ENCODE measurements around the gene PLAGL2. TPM values are rescaled to one million over a fixed set of nuclear protein-coding genes. Genes with fewer than 3 reads are reported as not detected.

PLAGL2 gene, protein sequence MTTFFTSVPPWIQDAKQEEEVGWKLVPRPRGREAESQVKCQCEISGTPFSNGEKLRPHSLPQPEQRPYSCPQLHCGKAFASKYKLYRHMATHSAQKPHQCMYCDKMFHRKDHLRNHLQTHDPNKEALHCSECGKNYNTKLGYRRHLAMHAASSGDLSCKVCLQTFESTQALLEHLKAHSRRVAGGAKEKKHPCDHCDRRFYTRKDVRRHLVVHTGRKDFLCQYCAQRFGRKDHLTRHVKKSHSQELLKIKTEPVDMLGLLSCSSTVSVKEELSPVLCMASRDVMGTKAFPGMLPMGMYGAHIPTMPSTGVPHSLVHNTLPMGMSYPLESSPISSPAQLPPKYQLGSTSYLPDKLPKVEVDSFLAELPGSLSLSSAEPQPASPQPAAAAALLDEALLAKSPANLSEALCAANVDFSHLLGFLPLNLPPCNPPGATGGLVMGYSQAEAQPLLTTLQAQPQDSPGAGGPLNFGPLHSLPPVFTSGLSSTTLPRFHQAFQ
- 20.8 and 21.5 TPM in 2 replicates for polyA plus RNA-seq (2013)

DNA sequence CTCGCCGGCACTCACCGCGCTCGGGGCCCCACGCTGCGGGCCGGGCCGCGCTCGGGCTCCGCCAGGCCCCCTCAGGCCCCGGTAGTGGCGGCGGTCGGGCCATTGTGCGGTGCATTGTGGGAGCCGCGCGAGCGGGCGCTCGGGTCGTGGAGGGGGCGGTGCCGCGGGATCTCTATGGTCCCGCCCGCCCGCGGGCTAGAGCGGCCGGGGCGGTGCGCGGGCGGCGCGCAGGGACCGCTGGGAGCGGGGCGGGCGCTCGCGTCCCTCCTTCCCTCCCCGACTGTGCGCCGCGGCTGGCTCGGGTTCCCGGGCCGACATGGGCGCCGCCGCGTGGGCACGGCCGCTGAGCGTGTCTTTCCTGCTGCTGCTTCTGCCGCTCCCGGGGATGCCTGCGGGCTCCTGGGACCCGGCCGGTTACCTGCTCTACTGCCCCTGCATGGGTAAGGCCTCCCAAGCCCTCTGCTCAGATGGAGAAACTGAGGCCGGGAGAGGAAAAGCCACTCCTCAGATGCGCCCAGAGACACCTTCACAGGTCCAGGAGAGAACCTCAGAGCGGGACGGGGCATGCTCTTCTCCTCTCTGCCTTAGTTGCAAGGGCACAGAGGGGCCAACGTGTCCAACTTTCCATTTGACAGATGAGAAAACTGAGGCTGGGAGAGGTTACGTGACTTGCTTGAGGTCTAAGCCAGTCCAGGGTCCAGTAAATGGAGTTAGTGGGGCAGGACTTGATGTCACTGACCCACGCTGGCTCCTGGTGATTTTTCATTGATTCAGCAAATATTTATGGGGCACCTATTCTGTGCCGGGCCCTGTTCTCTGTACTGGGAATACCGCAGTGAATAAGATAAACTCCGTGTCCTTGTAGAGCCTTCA lies at the start of gene PLAGL2, which contains the start of gene POFUT1:
TSS of gene PLAGL2 (minus strand) at position 118 of the 873 bp plus-strand sequence. CDS start 5,565 bp downstream, outside the sequence.
TSS of gene POFUT1 (plus strand) at position 255 of the 873 bp plus-strand sequence. CDS start at position 317, 62 bp downstream.
- H3K4me2 ChIP-seq (ENCODE audit: low read length): peak within 1 kb of the TSS; percentile 85

DNA sequence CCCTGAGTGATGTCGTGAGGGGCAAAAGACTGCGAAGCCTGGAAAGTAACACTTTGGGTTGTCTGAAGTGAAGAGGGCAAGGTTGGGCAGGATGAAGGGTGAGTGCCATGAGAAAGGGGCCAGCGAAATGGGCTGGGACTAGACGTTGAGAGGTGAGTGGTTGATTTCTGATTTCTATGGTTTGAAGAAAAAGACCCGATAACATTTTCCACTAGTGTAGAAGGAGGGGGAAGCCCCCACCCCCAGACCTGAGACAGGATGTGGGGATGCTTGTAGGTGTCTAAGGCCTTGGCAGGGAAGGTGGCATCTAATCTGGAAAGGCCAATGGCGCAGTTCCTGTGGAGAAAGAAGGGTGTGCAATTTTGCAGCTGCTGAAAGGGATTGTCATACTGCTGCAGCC lies 44.6 kb upstream of the PLAGL2 start:
- H3K14ac ChIP-seq (ENCODE audit: low read length): no peak overlapping the region
- H2BK12ac ChIP-seq (ENCODE audit: low read length): no peak overlapping the region
- H3K27me3 ChIP-seq (ENCODE audit: insufficient read depth, low read length): no peaks in the 10 kb centered on the region
- no peaks in the 10 kb centered on the region for H3K79me2 ChIP-seq (ENCODE audit: control insufficient read depth, insufficient read depth, low read length, poor library complexity)
- no CpG with 5 or more reads among the region's 6 CpGs for WGBS (ENCODE audit: extremely low coverage, insufficient coverage, insufficient read length)
- no peak overlapping the region for H3K4me2 ChIP-seq (ENCODE audit: low read length)
- no peaks in the 10 kb centered on the region for H3K36me3 ChIP-seq (ENCODE audit: control insufficient read depth in 1 of 2, insufficient read depth in 2 of 2, low read length in 2 of 2)
- no peak overlapping the region for H4K91ac ChIP-seq (ENCODE audit: low read depth, low read length)
- H3K4me3 ChIP-seq (ENCODE audit: low read depth, low read length): no peak overlapping the region
- peaks cover 0 to 5% of the 10 kb centered on the region in 2 experiments for H3K4me1 ChIP-seq (ENCODE audit: control insufficient read depth in 1 of 2, insufficient read depth in 2 of 2, low read length in 2 of 2)
- no peaks in the 10 kb centered on the region for H3K9me3 ChIP-seq (ENCODE audit: insufficient read depth, low read depth, low read length)
- no peak for DNase-seq
- H2BK120ac ChIP-seq (ENCODE audit: insufficient read depth, low read length, poor library complexity): no peak overlapping the region
- H4K8ac ChIP-seq (ENCODE audit: low read depth, low read length): no peak overlapping the region
- H3K27ac ChIP-seq (ENCODE audit: low read depth, low read length): no peak overlapping the region
- H2AK5ac ChIP-seq (ENCODE audit: low read length): no peak overlapping the region
- H2BK5ac ChIP-seq (ENCODE audit: low read depth, low read length, poor library complexity): no peak overlapping the region
- no peak overlapping the region for H3K18ac ChIP-seq (ENCODE audit: low read length)
- H4K12ac ChIP-seq (ENCODE audit: low read depth, low read length): no peak overlapping the region
- no peak overlapping the region for H3K23ac ChIP-seq (ENCODE audit: low read length)
- H3K4ac ChIP-seq (ENCODE audit: low read depth, low read length): no peak overlapping the region
- H3K79me1 ChIP-seq (ENCODE audit: low read length): no peaks in the 10 kb centered on the region
- no peak overlapping the region for H3K9ac ChIP-seq (ENCODE audit: low read length)
- no peak overlapping the region for H2AFZ ChIP-seq (ENCODE audit: insufficient read depth, low read length, poor library complexity)

More for the DNA sequence above, at the start of gene PLAGL2, which contains the start of gene POFUT1:
- Histone ChIP-seq H3K23ac (ENCODE audit: low read length) (no peak within 1 kb of the TSS), H4K8ac (ENCODE audit: low read depth, low read length) (peak within 1 kb of the TSS; percentile 97), H3K79me1 (ENCODE audit: low read length) (peaks cover 13% of the 10 kb centered on the region), H4K91ac (ENCODE audit: low read depth, low read length) (peak within 1 kb of the TSS; percentile 98), H3K9me3 (ENCODE audit: insufficient read depth, low read depth, low read length) (no peaks in the 10 kb centered on the region), H3K36me3 (ENCODE audit: control insufficient read depth in 1 of 2, insufficient read depth in 2 of 2, low read length in 2 of 2) (peaks cover 21 to 25% of the 10 kb centered on the region in 2 experiments), H3K79me2 (ENCODE audit: control insufficient read depth, insufficient read depth, low read length, poor library complexity) (peaks cover 20% of the 10 kb centered on the region), H2BK5ac (ENCODE audit: low read depth, low read length, poor library complexity) (peak within 1 kb of the TSS; percentile 88), H3K18ac (ENCODE audit: low read length) (peak within 1 kb of the TSS; percentile 94), H3K9ac (ENCODE audit: low read length) (peak within 1 kb of the TSS; percentile 93), H3K27ac (ENCODE audit: low read depth, low read length) (peak within 1 kb of the TSS; percentile 52), H2BK12ac (ENCODE audit: low read length) (peak within 1 kb of the TSS; percentile 19), H3K4me3 (ENCODE audit: low read depth, low read length) (peak within 1 kb of the TSS; percentile 93), H3K4ac (ENCODE audit: low read depth, low read length) (peak within 1 kb of the TSS; percentile 99), H3K27me3 (ENCODE audit: insufficient read depth, low read length) (no peaks in the 10 kb centered on the region), H2AFZ (ENCODE audit: insufficient read depth, low read length, poor library complexity) (peak within 1 kb of the TSS; percentile 92), H3K4me1 (ENCODE audit: control insufficient read depth in 1 of 2, insufficient read depth in 2 of 2, low read length in 2 of 2) (peaks cover 22 to 24% of the 10 kb centered on the region in 2 experiments), H2BK120ac (ENCODE audit: insufficient read depth, low read length, poor library complexity) (peak within 1 kb of the TSS; percentile 93), H2AK5ac (ENCODE audit: low read length) (peak within 1 kb of the TSS; percentile 82), H4K12ac (ENCODE audit: low read depth, low read length) (peak within 1 kb of the TSS; percentile 98), H3K14ac (ENCODE audit: low read length) (peak within 1 kb of the TSS; percentile 99)
- peak; percentile 75 to 92 for DNase-seq
- WGBS (ENCODE audit: extremely low coverage, insufficient coverage, insufficient read length): no CpG with 5 or more reads among the region's 74 CpGs

DNA sequence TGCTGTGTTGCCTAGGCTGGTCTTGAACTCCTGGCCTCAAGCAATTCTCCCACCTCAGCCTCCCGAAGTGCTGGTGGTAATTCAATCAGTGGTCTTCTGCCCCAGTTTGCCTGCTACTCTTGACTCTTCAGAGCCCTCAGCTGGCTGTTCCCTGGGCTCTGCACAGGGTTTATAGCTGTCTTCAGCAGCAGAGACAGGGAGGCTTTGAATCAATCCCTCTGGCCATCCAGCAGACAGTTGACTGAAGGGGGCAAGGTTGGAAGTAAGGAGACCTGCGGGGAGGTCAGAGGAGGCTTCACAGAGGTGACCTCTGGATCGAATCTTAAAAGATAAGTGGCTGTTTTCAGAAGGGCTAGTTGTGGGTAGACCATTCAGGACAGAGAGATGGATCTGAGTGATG lies 43.9 kb upstream of the PLAGL2 start:
- Histone ChIP-seq H3K4me1 (ENCODE audit: control insufficient read depth in 1 of 2, insufficient read depth in 2 of 2, low read length in 2 of 2) (peaks cover 0 to 5% of the 10 kb centered on the region in 2 experiments), H3K23ac (ENCODE audit: low read length) (no peak overlapping the region), H3K4me3 (ENCODE audit: low read depth, low read length) (no peak overlapping the region), H2AK5ac (ENCODE audit: low read length) (no peak overlapping the region), H3K27me3 (ENCODE audit: insufficient read depth, low read length) (no peaks in the 10 kb centered on the region), H3K18ac (ENCODE audit: low read length) (no peak overlapping the region), H3K36me3 (ENCODE audit: control insufficient read depth in 1 of 2, insufficient read depth in 2 of 2, low read length in 2 of 2) (no peaks in the 10 kb centered on the region), H4K12ac (ENCODE audit: low read depth, low read length) (no peak overlapping the region), H2BK5ac (ENCODE audit: low read depth, low read length, poor library complexity) (no peak overlapping the region), H3K14ac (ENCODE audit: low read length) (no peak overlapping the region), H2AFZ (ENCODE audit: insufficient read depth, low read length, poor library complexity) (no peak overlapping the region), H3K4ac (ENCODE audit: low read depth, low read length) (no peak overlapping the region), H4K91ac (ENCODE audit: low read depth, low read length) (no peak overlapping the region), H2BK120ac (ENCODE audit: insufficient read depth, low read length, poor library complexity) (no peak overlapping the region), H3K79me1 (ENCODE audit: low read length) (no peaks in the 10 kb centered on the region), H3K27ac (ENCODE audit: low read depth, low read length) (no peak overlapping the region), H3K9ac (ENCODE audit: low read length) (no peak overlapping the region), H3K4me2 (ENCODE audit: low read length) (no peak overlapping the region), H4K8ac (ENCODE audit: low read depth, low read length) (no peak overlapping the region), H3K9me3 (ENCODE audit: insufficient read depth, low read depth, low read length) (no peaks in the 10 kb centered on the region), H2BK12ac (ENCODE audit: low read length) (no peak overlapping the region), H3K79me2 (ENCODE audit: control insufficient read depth, insufficient read depth, low read length, poor library complexity) (no peaks in the 10 kb centered on the region)
- DNase-seq: no peak
- WGBS (ENCODE audit: extremely low coverage, insufficient coverage, insufficient read length): no CpG with 5 or more reads among the region's 3 CpGs

DNA sequence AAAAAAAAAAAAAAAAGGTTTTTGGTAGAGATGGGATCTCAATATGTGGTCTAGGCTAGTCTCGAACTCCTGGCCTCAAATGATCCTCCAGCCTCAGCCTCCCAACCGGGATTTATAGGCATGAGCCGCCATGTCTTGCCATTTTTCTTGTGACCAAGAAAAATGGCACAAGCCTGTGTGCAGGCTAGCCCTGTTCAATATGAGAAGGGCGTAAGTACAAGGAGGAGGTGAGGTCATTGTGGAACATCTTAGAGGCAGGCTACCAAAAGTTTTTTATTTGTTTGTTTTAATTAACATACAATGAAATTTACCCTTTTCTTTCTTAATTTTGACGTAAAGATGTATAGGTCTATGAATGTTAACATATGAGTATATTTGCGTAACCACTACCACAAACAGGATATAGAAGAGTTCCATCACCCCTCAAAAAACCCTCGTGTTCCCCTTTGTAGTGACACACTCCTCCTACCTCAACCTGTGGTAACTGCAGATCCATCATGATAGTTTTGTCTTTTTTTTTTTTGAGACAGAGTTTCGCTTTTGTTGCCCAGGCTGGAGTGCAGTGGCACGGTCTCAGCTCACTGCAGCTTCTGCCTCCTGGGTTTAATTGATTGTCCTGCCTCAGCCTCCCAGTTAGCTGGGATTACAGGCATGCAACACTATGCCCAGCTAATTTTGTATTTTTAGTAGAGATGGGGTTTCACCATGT lies 41.6 kb upstream of the PLAGL2 start:
- no peaks in the 10 kb centered on the region for H3K27me3 ChIP-seq (ENCODE audit: insufficient read depth, low read length)
- H3K9ac ChIP-seq (ENCODE audit: low read length): no peak overlapping the region
- H2BK5ac ChIP-seq (ENCODE audit: low read depth, low read length, poor library complexity): no peak overlapping the region
- DNase-seq: no peak
- H3K4me3 ChIP-seq (ENCODE audit: low read depth, low read length): no peak overlapping the region
- no CpG with 5 or more reads among the region's 9 CpGs for WGBS (ENCODE audit: extremely low coverage, insufficient coverage, insufficient read length)
- H3K79me1 ChIP-seq (ENCODE audit: low read length): no peaks in the 10 kb centered on the region
- H4K12ac ChIP-seq (ENCODE audit: low read depth, low read length): no peak overlapping the region
- H3K4me2 ChIP-seq (ENCODE audit: low read length): no peak overlapping the region
- no peak overlapping the region for H2AK5ac ChIP-seq (ENCODE audit: low read length)
- H3K79me2 ChIP-seq (ENCODE audit: control insufficient read depth, insufficient read depth, low read length, poor library complexity): no peaks in the 10 kb centered on the region
- no peak overlapping the region for H3K23ac ChIP-seq (ENCODE audit: low read length)
- H2AFZ ChIP-seq (ENCODE audit: insufficient read depth, low read length, poor library complexity): no peak overlapping the region
- H4K8ac ChIP-seq (ENCODE audit: low read depth, low read length): no peak overlapping the region
- no peaks in the 10 kb centered on the region for H3K9me3 ChIP-seq (ENCODE audit: insufficient read depth, low read depth, low read length)
- H2BK12ac ChIP-seq (ENCODE audit: low read length): no peak overlapping the region
- H2BK120ac ChIP-seq (ENCODE audit: insufficient read depth, low read length, poor library complexity): no peak overlapping the region
- no peaks in the 10 kb centered on the region for H3K36me3 ChIP-seq (ENCODE audit: control insufficient read depth in 1 of 2, insufficient read depth in 2 of 2, low read length in 2 of 2)
- no peak overlapping the region for H4K91ac ChIP-seq (ENCODE audit: low read depth, low read length)
- no peak overlapping the region for H3K4ac ChIP-seq (ENCODE audit: low read depth, low read length)
- H3K18ac ChIP-seq (ENCODE audit: low read length): no peak overlapping the region
- H3K4me1 ChIP-seq (ENCODE audit: control insufficient read depth in 1 of 2, insufficient read depth in 2 of 2, low read length in 2 of 2): no peaks in the 10 kb centered on the region
- H3K27ac ChIP-seq (ENCODE audit: low read depth, low read length): no peak overlapping the region
- H3K14ac ChIP-seq (ENCODE audit: low read length): no peak overlapping the region

All from trophoblast cell (in vitro differentiated cells and primary cell).